ENCODE results near the gene RAB33B. TPM values are rescaled to one million over a fixed set of nuclear protein-coding genes. Genes with fewer than 3 reads are reported as not detected.
A peak's percentile ranks its signal among the peaks of the same experiment; 100 is the strongest.

The RAB33B gene
- total RNA-seq, 2 donors from 2014 or later, result 4.0 to 10.1 TPM

DNA sequence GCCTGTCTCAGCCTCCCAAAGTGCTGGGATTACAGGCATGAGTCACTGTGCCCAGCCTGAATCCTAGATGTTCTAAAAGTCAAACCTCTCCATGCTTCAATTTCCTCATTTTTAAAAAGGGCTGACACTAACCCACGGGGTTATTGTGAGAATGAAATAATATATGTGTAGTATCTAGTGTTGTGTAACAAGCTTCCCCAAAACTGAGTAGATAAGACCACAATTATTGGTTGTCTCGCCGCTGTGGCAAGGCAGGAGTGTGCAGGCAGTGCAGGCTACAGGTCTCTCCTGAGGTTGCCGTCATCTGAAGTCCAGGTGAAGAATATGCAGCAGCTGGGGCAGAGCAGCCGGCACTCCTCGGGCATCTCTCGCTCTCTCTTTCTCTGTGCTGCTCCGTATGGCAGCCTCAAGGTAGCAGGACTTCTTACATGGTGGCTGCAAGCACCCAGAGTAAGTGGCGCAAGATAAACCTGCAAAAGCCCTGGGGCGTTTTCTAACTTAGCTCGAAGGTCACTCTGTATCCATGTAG, 30.9 kb downstream of the RAB33B start:
- no peaks in the 10 kb centered on the region for H3K27me3 ChIP-seq
- DNase-seq, result peak in 3 of 4 donors; percentile 17 to 34 (median 19)
- intact Hi-C loops (cut with DNase I), result no loop called here
- peak; percentile 67 for ATAC-seq
- H3K9me3 ChIP-seq, result no peaks in the 10 kb centered on the region
- no peak overlapping the region for H3K4me3 ChIP-seq
- TF ChIP-seq, protein P1, sequence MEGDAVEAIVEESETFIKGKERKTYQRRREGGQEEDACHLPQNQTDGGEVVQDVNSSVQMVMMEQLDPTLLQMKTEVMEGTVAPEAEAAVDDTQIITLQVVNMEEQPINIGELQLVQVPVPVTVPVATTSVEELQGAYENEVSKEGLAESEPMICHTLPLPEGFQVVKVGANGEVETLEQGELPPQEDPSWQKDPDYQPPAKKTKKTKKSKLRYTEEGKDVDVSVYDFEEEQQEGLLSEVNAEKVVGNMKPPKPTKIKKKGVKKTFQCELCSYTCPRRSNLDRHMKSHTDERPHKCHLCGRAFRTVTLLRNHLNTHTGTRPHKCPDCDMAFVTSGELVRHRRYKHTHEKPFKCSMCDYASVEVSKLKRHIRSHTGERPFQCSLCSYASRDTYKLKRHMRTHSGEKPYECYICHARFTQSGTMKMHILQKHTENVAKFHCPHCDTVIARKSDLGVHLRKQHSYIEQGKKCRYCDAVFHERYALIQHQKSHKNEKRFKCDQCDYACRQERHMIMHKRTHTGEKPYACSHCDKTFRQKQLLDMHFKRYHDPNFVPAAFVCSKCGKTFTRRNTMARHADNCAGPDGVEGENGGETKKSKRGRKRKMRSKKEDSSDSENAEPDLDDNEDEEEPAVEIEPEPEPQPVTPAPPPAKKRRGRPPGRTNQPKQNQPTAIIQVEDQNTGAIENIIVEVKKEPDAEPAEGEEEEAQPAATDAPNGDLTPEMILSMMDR (IDR thresholded peaks at IDR 0.05), result no peak
- no peak for TF ChIP-seq POLR2A (IDR thresholded peaks at IDR 0.05)
- no peaks in the 10 kb centered on the region for H3K36me3 ChIP-seq (replicated peaks in 1 of 2; ENCODE audit: insufficient read depth in 1 of 2, low read depth in 2 of 2)
- 42 to 60% methylated on average over 5 to 11 of the region's 11 CpGs for WGBS, 2 donors
- H3K4me1 ChIP-seq, result peaks cover 7% of the 10 kb centered on the region
- no peak overlapping the region for H3K27ac ChIP-seq

- TF ChIP-seq POLR2A (IDR thresholded peaks at IDR 0.05), result no peak
- TF ChIP-seq, protein P1 (IDR thresholded peaks at IDR 0.05), result no peak
- no peak overlapping the region for H3K4me3 ChIP-seq
- H3K36me3 ChIP-seq (replicated peaks in 1 of 2; ENCODE audit: insufficient read depth in 1 of 2, low read depth in 2 of 2), result no peaks in the 10 kb centered on the region
- H3K4me1 ChIP-seq, result peaks cover 6% of the 10 kb centered on the region
- no peaks in the 10 kb centered on the region for H3K9me3 ChIP-seq
- no peak overlapping the region for H3K27ac ChIP-seq
- intact Hi-C loops (cut with DNase I), result no loop called here
- DNase-seq (no peak), ATAC-seq (no peak)
- 89 to 93% methylated on average over 3 of the region's 3 CpGs for WGBS, 2 donors
- H3K27me3 ChIP-seq, result no peaks in the 10 kb centered on the region
These were observed 34.5 kb downstream of the RAB33B start for GRCh38 chr4:139488442-139488841.

DNA sequence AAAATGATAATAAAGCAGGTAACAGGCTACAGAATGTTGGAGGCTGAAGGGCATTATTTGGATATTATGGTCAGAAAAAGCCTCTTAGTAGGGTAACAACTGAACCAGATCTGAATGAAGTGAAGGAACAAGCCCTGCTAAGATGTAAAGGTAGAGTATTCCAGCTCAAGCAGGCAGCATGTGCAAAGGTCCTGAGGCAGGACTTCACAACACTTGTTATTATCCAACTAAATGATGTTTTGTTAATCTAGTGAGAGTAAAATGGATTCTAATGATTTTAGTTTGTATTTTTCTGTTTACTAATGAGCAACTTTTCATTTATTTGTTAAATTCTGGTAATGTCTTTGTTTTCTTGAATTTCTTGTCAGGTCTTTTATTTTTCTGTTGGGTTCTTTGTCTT, 35.7 kb downstream of the RAB33B start:
- H3K9me3 ChIP-seq, result no peaks in the 10 kb centered on the region
- intact Hi-C loops (cut with DNase I), result no loop called here
- ATAC-seq (no peak), DNase-seq (no peak)
- H3K27ac ChIP-seq, result no peak overlapping the region
- H3K36me3 ChIP-seq (replicated peaks in 1 of 2; ENCODE audit: insufficient read depth in 1 of 2, low read depth in 2 of 2), result no peaks in the 10 kb centered on the region
- H3K4me1 ChIP-seq, result peaks cover 8% of the 10 kb centered on the region
- TF ChIP-seq, protein P1 (IDR thresholded peaks at IDR 0.05), result no peak
- TF ChIP-seq POLR2A (IDR thresholded peaks at IDR 0.05), result no peak
- no peak overlapping the region for H3K4me3 ChIP-seq
- no peaks in the 10 kb centered on the region for H3K27me3 ChIP-seq

DNA sequence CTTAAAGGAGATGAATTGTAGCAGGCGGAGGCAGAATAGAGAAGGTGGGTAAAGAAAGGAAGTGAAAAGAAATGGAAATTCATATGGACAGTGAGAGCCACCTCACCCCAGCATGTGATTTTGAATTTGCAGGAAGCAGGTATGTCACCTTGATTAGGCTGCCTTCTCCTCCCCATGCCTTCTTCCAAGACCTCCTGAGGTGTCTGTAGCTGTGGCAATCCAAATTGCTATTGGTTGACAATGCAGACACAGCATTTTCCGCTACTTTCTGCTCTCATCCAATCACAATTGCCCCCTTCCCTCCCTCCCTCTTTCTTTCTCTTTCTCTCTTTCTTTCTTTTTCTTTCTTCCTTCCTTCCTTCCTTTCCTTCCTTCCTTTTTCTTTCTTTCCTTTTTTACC, 38.5 kb downstream of the RAB33B start:
- WGBS, 2 donors, result 87 to 95% methylated on average over 2 of the region's 2 CpGs
- no peak for ATAC-seq
- intact Hi-C loops (cut with DNase I), result no loop called here

GRCh38 chr4:139493176-139493575, 39.3 kb downstream of the RAB33B start:
- intact Hi-C loops (cut with DNase I), result no loop called here
- 55 to 60% methylated on average over 4 of the region's 4 CpGs for WGBS, 2 donors
- H3K36me3 ChIP-seq (replicated peaks in 1 of 2; ENCODE audit: insufficient read depth in 1 of 2, low read depth in 2 of 2), result no peaks in the 10 kb centered on the region
- peaks cover 29% of the 10 kb centered on the region for H3K4me1 ChIP-seq
- ATAC-seq (peak; percentile 38), DNase-seq (peak in 1 of 4 donors; percentile 32)
- H3K9me3 ChIP-seq, result no peaks in the 10 kb centered on the region
- no peak overlapping the region for H3K27ac ChIP-seq
- TF ChIP-seq POLR2A (IDR thresholded peaks at IDR 0.05), result no peak
- TF ChIP-seq, protein P1 (IDR thresholded peaks at IDR 0.05), result no peak
- no peaks in the 10 kb centered on the region for H3K27me3 ChIP-seq
- H3K4me3 ChIP-seq, result no peak overlapping the region

More for the DNA sequence above, 38.5 kb downstream of the RAB33B start:
- TF ChIP-seq POLR2A (IDR thresholded peaks at IDR 0.05), result no peak
- TF ChIP-seq, protein P1 (IDR thresholded peaks at IDR 0.05), result no peak
- Histone ChIP-seq H3K27me3 (no peaks in the 10 kb centered on the region), H3K9me3 (no peaks in the 10 kb centered on the region), H3K36me3 (replicated peaks in 1 of 2; ENCODE audit: insufficient read depth in 1 of 2, low read depth in 2 of 2) (no peaks in the 10 kb centered on the region), H3K4me3 (no peak overlapping the region), H3K27ac (no peak overlapping the region), H3K4me1 (peaks cover 29% of the 10 kb centered on the region)
- DNase-seq, result no peak
